H1 (cell line): ENCODE results near the gene CD81. TPM values are rescaled to one million over a fixed set of nuclear protein-coding genes. Genes with fewer than 3 reads are reported as not detected.

Source experiments
- CTCF ChIA-PET: fragments of 300-600 bp; sonication (Branson Sonifier 250); formaldehyde crosslinking; loops from one replicate; lab custom pipeline; 2021; ENCODE audit not compliant: partially characterized antibody; lab: Charles Lee
- POLR2A ChIA-PET: fragments of 300-600 bp; sonication (Branson Sonifier 250); formaldehyde crosslinking; loops from one replicate; lab custom pipeline; 2021; ENCODE audit warnings: inconsistent platforms; ENCODE audit not compliant: partially characterized antibody; lab: Charles Lee
- DNase-seq, 2 experiments: peaks; one replicate each; pipeline versions ENCODE4 v3.0.0 to v3.0.0-alpha.2; 2010 to 2022; ENCODE audit warnings: low spot score in 2 of 2, low read depth in 1 of 2, mixed read lengths in 1 of 2
- FAIRE-seq: peaks from 2 replicates; lab custom pipeline; 2011; peaks lifted over from hg19 to GRCh38; lab: Jason Lieb, UNC
- H2AFZ ChIP-seq: 2 replicates; pipeline ENCODE4 v1.8.1; 2012; ENCODE audit warnings: low read length, inconsistent platforms
- H2AK5ac ChIP-seq: 2 replicates; pipeline ENCODE4 v1.6.1; 2013; ENCODE audit warnings: low read depth, low read length
- H2BK120ac ChIP-seq: replicated peaks from 2 replicates; pipeline ENCODE3; 2013; ENCODE audit warnings: low read depth, low read length, inconsistent platforms
- H2BK12ac ChIP-seq: 2 replicates; pipeline ENCODE4 v1.6.1; 2013; ENCODE audit warnings: low read depth, low read length
- H2BK15ac ChIP-seq: 2 replicates; pipeline ENCODE4 v1.6.1; 2013; ENCODE audit warnings: low read length
- H2BK20ac ChIP-seq: 2 replicates; pipeline ENCODE4 v1.6.1; 2013; ENCODE audit warnings: low read length
- H2BK5ac ChIP-seq: 2 replicates; pipeline ENCODE4 v1.6.1; 2013; ENCODE audit warnings: low read depth, low read length
- H3K14ac ChIP-seq: 2 replicates; pipeline ENCODE4 v1.6.1; 2013; ENCODE audit warnings: inconsistent platforms; ENCODE audit not compliant: insufficient read length
- H3K18ac ChIP-seq: 2 replicates; pipeline ENCODE4 v1.6.1; 2013; ENCODE audit warnings: low read length; ENCODE audit errors: extremely low read depth
- H3K23ac ChIP-seq: 2 replicates; pipeline ENCODE4 v1.6.1; 2013; ENCODE audit warnings: inconsistent platforms; ENCODE audit not compliant: insufficient read length
- H3K23me2 ChIP-seq: 2 replicates; pipeline ENCODE4 v1.6.1; 2013; ENCODE audit warnings: low read depth, low read length
- H3K27ac ChIP-seq: 2 replicates; pipeline ENCODE4 v1.6.1; 2011; ENCODE audit warnings: low read depth, low read length, inconsistent platforms
- H3K27me3 ChIP-seq, 4 experiments: replicated peaks in 1 of 4; 1 replicate in 1 of 4; 2 replicates in 3 of 4; pipeline versions ENCODE4 v1.6.1 to v1.8.1; 2011 to 2013; ENCODE audit warnings: low read length in 3 of 4, mild to moderate bottlenecking in 3 of 4, inconsistent platforms in 2 of 4, mixed read lengths in 2 of 4, moderate library complexity in 1 of 4; ENCODE audit not compliant: control insufficient read depth in 3 of 4, insufficient read depth in 3 of 4; ENCODE audit errors: extremely low read depth in 1 of 4
- H3K36me3 ChIP-seq, 4 experiments: 2 replicates each; pipeline versions ENCODE4 v1.6.1 to v1.8.1; 2011 to 2013; ENCODE audit warnings: mild to moderate bottlenecking in 4 of 4, low read length in 3 of 4, moderate library complexity in 2 of 4, control low read depth in 1 of 4, inconsistent platforms in 1 of 4; ENCODE audit not compliant: insufficient read depth in 4 of 4, control insufficient read depth in 2 of 4
- H3K4ac ChIP-seq: replicated peaks from 2 replicates; pipeline ENCODE3; 2013; ENCODE audit warnings: low read length, low read depth, mixed read lengths, inconsistent platforms; ENCODE audit not compliant: insufficient read length
- H3K4me1 ChIP-seq, 4 experiments: replicated peaks in 1 of 4; 1 replicate in 1 of 4; 2 replicates in 3 of 4; pipeline versions ENCODE4 v1.6.1 to v1.8.1; 2011 to 2013; ENCODE audit warnings: low read length in 3 of 4, inconsistent platforms in 2 of 4, mixed read lengths in 1 of 4; ENCODE audit not compliant: insufficient read depth in 4 of 4, control insufficient read depth in 3 of 4
- H3K4me2 ChIP-seq, 2 experiments: 2 replicates each; pipeline versions ENCODE4 v1.6.1 to v1.8.1; 2011 to 2013; ENCODE audit warnings: low read depth in 2 of 2, low read length in 2 of 2, control low read depth in 1 of 2, inconsistent platforms in 1 of 2, mild to moderate bottlenecking in 1 of 2; ENCODE audit not compliant: insufficient read depth in 1 of 2
- H3K4me3 ChIP-seq, 4 experiments: fragments of 200-600, 300-600 bp in 1 of 4; sonication (generic), shearing (Covaris generic), sonication (Bioruptor Twin) in 1 of 4; 2 replicates each; pipeline versions ENCODE4 v1.5.1 to v1.8.1; 2011 to 2016; ENCODE audit warnings: low read length in 4 of 4, low read depth in 3 of 4, control low read depth in 2 of 4, inconsistent platforms in 2 of 4, mild to moderate bottlenecking in 2 of 4, mixed read lengths in 1 of 4, moderate library complexity in 1 of 4; ENCODE audit not compliant: insufficient read depth in 2 of 4; ENCODE audit errors: extremely low read depth in 1 of 4
- H3K56ac ChIP-seq: replicated peaks from 2 replicates; pipeline ENCODE3; 2013; ENCODE audit warnings: low read depth, mild to moderate bottlenecking, mixed read lengths, low read length, inconsistent platforms; ENCODE audit not compliant: insufficient read length
- H3K79me1 ChIP-seq: 2 replicates; pipeline ENCODE4 v1.6.1; 2013; ENCODE audit warnings: low read depth, low read length, control low read depth
- H3K79me2 ChIP-seq, 2 experiments: 2 replicates each; pipeline versions ENCODE4 v1.6.1 to v1.8.1; 2012 to 2013; ENCODE audit warnings: low read length in 2 of 2, mild to moderate bottlenecking in 2 of 2, inconsistent platforms in 1 of 2; ENCODE audit not compliant: insufficient read depth in 2 of 2, control insufficient read depth in 1 of 2
- H3K9ac ChIP-seq, 4 experiments: replicated peaks in 1 of 4; 1 replicate in 1 of 4; 2 replicates in 3 of 4; pipeline versions ENCODE4 v1.6.1 to v1.8.1; 2011 to 2013; ENCODE audit warnings: low read depth in 3 of 4, low read length in 3 of 4, control low read depth in 2 of 4, mild to moderate bottlenecking in 2 of 4, moderate library complexity in 2 of 4, inconsistent platforms in 1 of 4; ENCODE audit errors: extremely low read depth in 1 of 4
- H3K9me3 ChIP-seq, 2 experiments: 2 replicates each; pipeline versions ENCODE4 v1.6.1 to v1.8.1; 2012 to 2013; ENCODE audit warnings: mild to moderate bottlenecking in 2 of 2, moderate library complexity in 2 of 2, control low read depth in 1 of 2, inconsistent platforms in 1 of 2, low read depth in 1 of 2, low read length in 1 of 2, mixed read lengths in 1 of 2; ENCODE audit not compliant: insufficient read depth in 2 of 2
- H4K20me1 ChIP-seq, 2 experiments: replicated peaks in 1 of 2; 2 replicates each; pipeline versions ENCODE3 to v1.8.1; 2011 to 2013; ENCODE audit warnings: inconsistent platforms in 2 of 2, low read length in 2 of 2, mild to moderate bottlenecking in 1 of 2; ENCODE audit not compliant: insufficient read depth in 2 of 2, control insufficient read depth in 1 of 2
- H4K5ac ChIP-seq: 2 replicates; pipeline ENCODE4 v1.6.1; 2013; ENCODE audit warnings: low read length, low read depth, mixed read lengths, inconsistent platforms; ENCODE audit not compliant: insufficient read length
- H4K8ac ChIP-seq: 2 replicates; pipeline ENCODE4 v1.8.0; 2013; ENCODE audit warnings: mild to moderate bottlenecking, moderate library complexity, low read length, inconsistent platforms; ENCODE audit not compliant: insufficient read depth; ENCODE audit errors: extremely low read depth
- H4K91ac ChIP-seq: replicated peaks from 2 replicates; pipeline ENCODE3; 2013; ENCODE audit warnings: low read length, mixed read lengths, inconsistent platforms; ENCODE audit not compliant: insufficient read length
- BRCA1 ChIP-seq: IDR thresholded peaks from 2 replicates; pipeline ENCODE4 v1.6.1; 2012; ENCODE audit warnings: low read depth, low read length, improper control_type of control experiment
- RFX5 ChIP-seq: IDR thresholded peaks from 2 replicates; pipeline ENCODE4 v1.6.1; 2011; ENCODE audit warnings: low read depth, low read length, improper control_type of control experiment, borderline replicate concordance
- SRF ChIP-seq: IDR thresholded peaks from 2 replicates; pipeline ENCODE4 v1.6.1; 2011; ENCODE audit warnings: mild to moderate bottlenecking, low read depth, low read length, moderate library complexity
- WGBS, 2 experiments: shearing (Covaris generic) in 1 of 2; methylation state at CpG; one replicate each; pipeline versions ENCODE4 v1.1.6 to v1.1.7; 2013 to 2015; ENCODE audit warnings: low lambda C conversion rate in 2 of 2, mixed read lengths in 2 of 2, inconsistent platforms in 1 of 2, low coverage in 1 of 2, missing lambda C conversion rate in 1 of 2; ENCODE audit not compliant: insufficient replicate concordance in 2 of 2, insufficient coverage in 1 of 2, insufficient read length in 1 of 2; ENCODE audit errors: extremely low coverage in 1 of 2, missing lambda C conversion rate in 1 of 2; 5-methylcytosine and 5-hydroxymethylcytosine counted together
- polyA plus RNA-seq, 7 experiments: library from polyadenylated mRNA; depleted of rRNA in 3 of 7; stranded (reverse) in 5 of 7; unstranded in 2 of 7; fragments of >200 nt in 5 of 7; fragments of 200-250 nt in 2 of 7; gene quantifications; 1 replicate in 5 of 7; 2 replicates in 1 of 7; 4 replicates in 1 of 7; pipeline versions ENCODE4 v1.2.1 to v1.2.3, GENCODE V29; 2011 to 2013; ENCODE audit warnings: missing spikeins in 2 of 7, mixed read lengths in 2 of 7
- total RNA-seq: library from RNA; stranded (reverse); fragmentation: NEBNext Ultra II Directional; extraction: Animal tissue kit (Norgen Biotek cat#: 25700); gene quantifications from 2 replicates; pipeline ENCODE4 v1.2.1, GENCODE V29; 2021

CD81 gene
- total and polyA plus RNA-seq, 2 of the 8 experiments (the other 6 are each of a cell fraction or from before 2014, with no cell fraction given), result 238 to 309 TPM

GRCh38 chr11:2360081-2360642 lies 16.9 kb upstream of the CD81 start:
- Histone ChIP-seq H4K20me1 (no peaks in the 10 kb centered on the region), H2AFZ (no peak overlapping the region), H3K9me3 (peaks cover 5 to 17% of the 10 kb centered on the region in 2 experiments; a peak in 2 of 4 replicates), H2BK15ac (no peak overlapping the region), H4K8ac (no peak overlapping the region), H3K4ac (no peak overlapping the region), H3K4me3 (no peak overlapping the region), H2BK5ac (no peak overlapping the region), H3K4me2 (no peak overlapping the region), H3K79me1 (no peaks in the 10 kb centered on the region), H3K14ac (no peak overlapping the region), H2BK12ac (no peak overlapping the region), H3K23me2 (no peaks in the 10 kb centered on the region), H3K36me3 (no peaks in the 10 kb centered on the region), H4K91ac (no peak overlapping the region), H4K5ac (no peak overlapping the region), H2BK120ac (no peak overlapping the region), H2AK5ac (no peak overlapping the region), H3K27ac (no peak overlapping the region), H3K4me1 (no peaks in the 10 kb centered on the region), H3K27me3 (no peaks in the 10 kb centered on the region), H2BK20ac (no peak overlapping the region), H3K9ac (no peak overlapping the region), H3K56ac (no peak overlapping the region), H3K79me2 (no peaks in the 10 kb centered on the region), H3K18ac (no peak overlapping the region), H3K23ac (no peak overlapping the region)
- no peak for DNase-seq
- TF ChIP-seq BRCA1 (no peak), RFX5 (no peak), SRF (no peak)
- POLR2A ChIA-PET, result interaction anchor here (2.8 kb wide), 1 partner anchor 18 kb away, joined by 8 read pairs; no protein-coding TSS in a partner anchor
- WGBS, 2 experiments, result 88% methylated on average over 14 of the region's 14 CpGs; no CpG with 5 or more reads in 1 of the 2 experiments
- no peak for FAIRE-seq
- CTCF ChIA-PET, result interaction anchor here (1.4 to 1.7 kb wide), 2 partner anchors 47 to 55 kb away, joined by 3 to 10 read pairs; no protein-coding TSS in a partner anchor
